Measurements from ENCODE around the gene CAMK1. TPM values are rescaled to one million over a fixed set of nuclear protein-coding genes. Genes with fewer than 3 reads are reported as not detected.
A peak's percentile ranks its signal among the peaks of the same experiment; 100 is the strongest.

CAMK1 gene
- total and polyA plus RNA-seq, 2 donors (not counting 3 experiments of a cell fraction or from before 2014, with no cell fraction given) = 23.5 to 28.4 TPM

- no peaks in the 10 kb centered on the region for H3K9me3 ChIP-seq (replicated peaks; ENCODE audit: control insufficient read depth, insufficient read depth, low read length)
- no peak for TF ChIP-seq MAX (IDR thresholded peaks at IDR 0.05; ENCODE audit: insufficient read depth, insufficient read length)
- TF ChIP-seq CTCF (IDR thresholded peaks at IDR 0.05; ENCODE audit: extremely low read depth in 1 of 2, insufficient read depth in 1 of 2, low read depth in 1 of 2, low read length in 2 of 2) = no peak
- no peak for FAIRE-seq
- no peaks in the 10 kb centered on the region for H3K9me1 ChIP-seq (replicated peaks; ENCODE audit: control insufficient read depth, extremely low read depth, insufficient read depth, low read length)
- DNase-seq (ENCODE audit: low read depth, low spot score) = peak; percentile 11
- H3K9ac ChIP-seq (replicated peaks; ENCODE audit: extremely low read depth, insufficient read depth, low read length) = peak overlapping the region; percentile 100
- peaks cover 16% of the 10 kb centered on the region for H3K4me1 ChIP-seq (ENCODE audit: control insufficient read depth, extremely low read depth, insufficient read depth, low read length)
- no peak overlapping the region for H2AFZ ChIP-seq (ENCODE audit: low read depth, low read length)
- dilution Hi-C loops (cut with MboI; ENCODE audit: extremely low pct_ligation_motif_present, low sequenced_read_pairs) (no loop called here), intact Hi-C loops (cut with micrococcal nuclease) (no loop called here)
- H3K79me2 ChIP-seq (ENCODE audit: control insufficient read depth, insufficient read depth, low read length) = peaks cover 39% of the 10 kb centered on the region
- peak overlapping the region; percentile 75 to 90 (median 86) for H3K4me3 ChIP-seq (replicated peaks in 1 of 3; ENCODE audit: insufficient read depth in 1 of 3, low read depth in 1 of 3, low read length in 3 of 3)
- TSS peak; percentile 33 for BruUV-seq (replicated peaks)
- H4K20me1 ChIP-seq (replicated peaks; ENCODE audit: control insufficient read depth, extremely low read depth, insufficient read depth, low read length) = peaks cover 4% of the 10 kb centered on the region
- peak overlapping the region; percentile 100 for H3K27ac ChIP-seq (ENCODE audit: insufficient read depth, low read depth, low read length)
- peaks cover 7 to 25% of the 10 kb centered on the region in 2 experiments for H3K36me3 ChIP-seq (ENCODE audit: control insufficient read depth in 2 of 2, extremely low read depth in 1 of 2, insufficient read depth in 2 of 2, low read length in 2 of 2)
- CTCF ChIA-PET = interaction anchor here (0.7 to 4.5 kb wide), 5 partner anchors 16 to 381 kb away, joined by 3 to 27 read pairs (median 4); partner anchors contain the start of gene THUMPD3
- H3K27me3 ChIP-seq (ENCODE audit: control insufficient read depth in 2 of 2, insufficient read depth in 2 of 2, low read length in 2 of 2) = no peaks in the 10 kb centered on the region
- POLR2A ChIA-PET = interaction anchor here (1.5 kb wide), 1 partner anchor 16 kb away, joined by 5 read pairs; the partner anchor contains the start of gene OGG1
- peak overlapping the region; percentile 94 for H3K4me2 ChIP-seq (ENCODE audit: insufficient read depth, low read length)
Observed at GRCh38 chr3:9732740-9733115, 37.0 kb downstream of the CAMK1 start.

GRCh38 chr3:9732080-9732739, 37.5 kb downstream of the CAMK1 start:
- DNase-seq (ENCODE audit: low read depth, low spot score) = peak; percentile 34

More at GRCh38 chr3:9732080-9732739, 37.5 kb downstream of the CAMK1 start:
- Histone ChIP-seq H3K4me2 (ENCODE audit: insufficient read depth, low read length) (peak overlapping the region; percentile 94), H3K4me1 (ENCODE audit: control insufficient read depth, extremely low read depth, insufficient read depth, low read length) (peaks cover 16% of the 10 kb centered on the region), H3K36me3 (ENCODE audit: control insufficient read depth in 2 of 2, extremely low read depth in 1 of 2, insufficient read depth in 2 of 2, low read length in 2 of 2) (peaks cover 3 to 22% of the 10 kb centered on the region in 2 experiments), H3K27me3 (ENCODE audit: control insufficient read depth in 2 of 2, insufficient read depth in 2 of 2, low read length in 2 of 2) (no peaks in the 10 kb centered on the region), H3K4me3 (replicated peaks in 1 of 3; ENCODE audit: insufficient read depth in 1 of 3, low read depth in 1 of 3, low read length in 3 of 3) (peak overlapping the region; percentile 75 to 90 (median 86)), H2AFZ (ENCODE audit: low read depth, low read length) (peak overlapping the region; percentile 75), H3K27ac (ENCODE audit: insufficient read depth, low read depth, low read length) (peak overlapping the region; percentile 100), H3K9me1 (replicated peaks; ENCODE audit: control insufficient read depth, extremely low read depth, insufficient read depth, low read length) (no peaks in the 10 kb centered on the region), H4K20me1 (replicated peaks; ENCODE audit: control insufficient read depth, extremely low read depth, insufficient read depth, low read length) (peaks cover 4% of the 10 kb centered on the region), H3K79me2 (ENCODE audit: control insufficient read depth, insufficient read depth, low read length) (peaks cover 39% of the 10 kb centered on the region), H3K9ac (replicated peaks; ENCODE audit: extremely low read depth, insufficient read depth, low read length) (peak overlapping the region; percentile 100), H3K9me3 (replicated peaks; ENCODE audit: control insufficient read depth, insufficient read depth, low read length) (no peaks in the 10 kb centered on the region)
- TF ChIP-seq FOS (IDR thresholded peaks at IDR 0.05; ENCODE audit: borderline replicate concordance, insufficient read depth, low read length) (no peak), CTCF (IDR thresholded peaks at IDR 0.05; ENCODE audit: extremely low read depth in 1 of 2, insufficient read depth in 1 of 2, low read depth in 1 of 2, low read length in 2 of 2) (no peak), POLR2AphosphoS5 (IDR thresholded peaks at IDR 0.05; ENCODE audit: insufficient read depth, low read depth, low read length) (no peak)
- FAIRE-seq = no peak
- intact Hi-C loops (cut with micrococcal nuclease) (no loop called here), dilution Hi-C loops (cut with MboI; ENCODE audit: extremely low pct_ligation_motif_present, low sequenced_read_pairs) (no loop called here)
- CTCF ChIA-PET = interaction anchor here (0.7 to 4.5 kb wide), 4 partner anchors 12 to 214 kb away, joined by 3 to 27 read pairs (median 8); partner anchors contain the start of gene OGG1
- POLR2A ChIA-PET = interaction anchor here (1.5 to 1.9 kb wide), 2 partner anchors 17 kb away, joined by 5 to 7 read pairs; partner anchors contain the start of gene OGG1
- BruUV-seq (replicated peaks) = no TSS peak
